ENCODE data around the gene CACNA1E.
"Not testable (repeated sequence)": the region's sequence is repeated elsewhere in the genome, so short reads cannot be mapped to it uniquely, and the experiment has no call there.

CACNA1E gene

GRCh38 chr1:181816608-181817007 is 333.3 kb downstream of the CACNA1E start:
- H3K4me3 ChIP-seq (replicated peaks in 1 of 2; ENCODE audit: low read depth in 2 of 2, low read length in 2 of 2): no peak overlapping the region
- TF ChIP-seq CTCF (IDR thresholded peaks at IDR 0.05; ENCODE audit: low read depth, low read length): no peak
- DNase-seq (ENCODE audit: low read depth in 2 of 2): no peak

- no peak overlapping the region for H3K4me3 ChIP-seq (replicated peaks in 1 of 2; ENCODE audit: low read depth in 2 of 2, low read length in 2 of 2)
- no peak for TF ChIP-seq CTCF (IDR thresholded peaks at IDR 0.05; ENCODE audit: low read depth, low read length)
- no peak for DNase-seq (ENCODE audit: low read depth in 2 of 2)
Observed at GRCh38 chr1:181817091-181817490, 333.8 kb downstream of the CACNA1E start.

- H3K4me3 ChIP-seq (replicated peaks in 1 of 2; ENCODE audit: low read depth in 2 of 2, low read length in 2 of 2): no peak overlapping the region
- DNase-seq (ENCODE audit: low read depth in 2 of 2): no peak
- no peak for TF ChIP-seq CTCF (IDR thresholded peaks at IDR 0.05; ENCODE audit: low read depth, low read length)
Observed at GRCh38 chr1:181818459-181818858, 335.1 kb downstream of the CACNA1E start.

DNA sequence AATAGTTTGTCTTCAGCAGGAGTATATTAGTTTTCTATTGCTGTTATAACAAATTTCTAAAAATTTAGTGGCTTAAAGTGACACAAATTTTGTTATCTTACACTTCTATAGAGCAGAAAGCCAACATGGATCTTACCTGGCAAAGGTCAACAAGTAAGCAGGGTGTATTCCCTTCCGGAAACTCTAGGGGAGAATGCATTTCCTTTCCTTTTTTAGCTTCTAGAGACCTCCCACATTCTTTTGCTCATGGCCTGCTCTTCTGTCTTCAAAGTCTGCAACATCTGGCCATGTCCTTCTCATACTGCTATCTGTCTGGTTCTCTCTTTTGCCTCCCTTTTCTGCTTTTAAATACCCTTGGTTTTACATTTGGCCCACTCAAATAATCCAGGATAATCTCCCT is 335.6 kb downstream of the CACNA1E start:
- TF ChIP-seq CTCF (IDR thresholded peaks at IDR 0.05; ENCODE audit: low read depth, low read length): no peak
- no peak overlapping the region for H3K4me3 ChIP-seq (replicated peaks in 1 of 2; ENCODE audit: low read depth in 2 of 2, low read length in 2 of 2)
- no peak for DNase-seq (ENCODE audit: low read depth in 2 of 2)

DNA sequence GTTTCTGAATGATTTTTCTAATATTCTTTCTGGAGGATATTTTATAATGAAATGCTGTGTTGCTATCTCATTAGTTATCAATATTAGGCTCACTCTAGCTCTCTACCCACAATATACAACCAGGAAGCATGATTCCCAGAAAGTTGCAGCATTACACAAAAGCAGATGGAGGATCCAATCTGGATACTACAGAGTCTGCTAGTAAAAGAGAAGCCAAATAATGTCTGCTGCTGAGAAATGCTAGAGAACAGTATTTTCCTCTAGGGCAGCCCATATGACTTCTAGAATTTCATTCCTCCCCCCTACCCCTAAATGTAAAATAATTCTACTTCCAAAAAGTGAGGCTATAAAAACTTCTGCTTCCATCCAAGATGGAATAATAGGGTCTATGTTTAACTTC is 338.4 kb downstream of the CACNA1E start:
- H3K4me3 ChIP-seq (replicated peaks in 1 of 2; ENCODE audit: low read depth in 2 of 2, low read length in 2 of 2): no peak overlapping the region
- no peak for TF ChIP-seq CTCF (IDR thresholded peaks at IDR 0.05; ENCODE audit: low read depth, low read length)
- DNase-seq (ENCODE audit: low read depth in 2 of 2): no peak

GRCh38 chr1:181832173-181832880 is 349.0 kb downstream of the CACNA1E start:
- DNase-seq (ENCODE audit: low read depth in 2 of 2); H3K4me3 ChIP-seq (replicated peaks in 1 of 2; ENCODE audit: low read depth in 2 of 2, low read length in 2 of 2): not testable (repeated sequence)

- TF ChIP-seq CTCF (IDR thresholded peaks at IDR 0.05; ENCODE audit: low read depth, low read length): no peak
- DNase-seq (ENCODE audit: low read depth in 2 of 2): no peak
- H3K4me3 ChIP-seq (replicated peaks in 1 of 2; ENCODE audit: low read depth in 2 of 2, low read length in 2 of 2): no peak overlapping the region
Observed at GRCh38 chr1:181846001-181846645, 362.8 kb downstream of the CACNA1E start.

All from cardiac fibroblast (primary cell).